ENCODE results near the gene COQ7.

GRCh38 chr16:19067349-19068236 lies at the start of gene COQ7:
- TF ChIP-seq CTCF (conservative IDR thresholded peaks at IDR 0.05) (no peak), ZFX (IDR thresholded peaks at IDR 0.05) (no peak; the same call in 1 of the 2 replicates)
